Skin epidermis (tissue), 12 donors: ENCODE measurements around the gene ATP11B.

Source experiments
- H3K27ac ChIP-seq, 21 experiments: fragments of 200-600 bp; sonication (generic) in 11 of 21; one replicate each; pipeline ENCODE4 v1.5.0; 2020; ENCODE audit warnings: mild to moderate bottlenecking in 3 of 21, inconsistent platforms in 2 of 21, moderate library complexity in 2 of 21
- H3K4me3 ChIP-seq, 7 experiments: fragments of 200-600 bp; sonication (generic) in 2 of 7; one replicate each; pipeline ENCODE4 v1.5.0; 2020; ENCODE audit warnings: inconsistent platforms in 2 of 7, mild to moderate bottlenecking in 2 of 7, moderate library complexity in 1 of 7

Gene ATP11B

GRCh38 chr3:182792901-182793662 lies at the start of gene ATP11B:
TSS of gene ATP11B (plus strand) at chr3:182793504. CDS start at chr3:182793760, 256 bp downstream.
- H3K4me3 ChIP-seq, result peak within 1 kb of the TSS; percentile 74 to 96 (median 91)
- H3K27ac ChIP-seq, result peak within 1 kb of the TSS; percentile 87 to 98 (median 94)

GRCh38 chr3:182746959-182747358 lies 46.3 kb upstream of the ATP11B start:
- H3K27ac ChIP-seq, result peak overlapping the region in 1 of 21 experiments; percentile 40
- H3K4me3 ChIP-seq, result no peak overlapping the region

GRCh38 chr3:182755308-182755707 lies 38.0 kb upstream of the ATP11B start:
- Histone ChIP-seq H3K27ac (no peak overlapping the region), H3K4me3 (no peak overlapping the region)

- Histone ChIP-seq H3K27ac (no peak overlapping the region), H3K4me3 (no peak overlapping the region)
Measured at GRCh38 chr3:182755712-182756111, 37.6 kb upstream of the ATP11B start.

GRCh38 chr3:182760576-182761164 lies 32.6 kb upstream of the ATP11B start:
- Histone ChIP-seq H3K4me3 (no peak overlapping the region), H3K27ac (no peak overlapping the region)

- Histone ChIP-seq H3K4me3 (no peak overlapping the region), H3K27ac (no peak overlapping the region)
Measured at GRCh38 chr3:182763896-182764295, 29.4 kb upstream of the ATP11B start.

GRCh38 chr3:182765287-182765686 lies 28.0 kb upstream of the ATP11B start:
- Histone ChIP-seq H3K4me3 (no peak overlapping the region), H3K27ac (no peak overlapping the region)

- Histone ChIP-seq H3K4me3 (no peak overlapping the region), H3K27ac (no peak overlapping the region)
Measured at GRCh38 chr3:182766099-182766498, 27.2 kb upstream of the ATP11B start.

GRCh38 chr3:182768413-182768812 lies 24.9 kb upstream of the ATP11B start:
- no peak overlapping the region for H3K27ac ChIP-seq
- H3K4me3 ChIP-seq, result no peak overlapping the region

- Histone ChIP-seq H3K27ac (no peak overlapping the region), H3K4me3 (no peak overlapping the region)
Measured at GRCh38 chr3:182769673-182770072, 23.6 kb upstream of the ATP11B start.

- Histone ChIP-seq H3K4me3 (no peak overlapping the region), H3K27ac (no peak overlapping the region)
Measured at GRCh38 chr3:182782149-182782548, 11.2 kb upstream of the ATP11B start.

- no peak overlapping the region for H3K27ac ChIP-seq
- H3K4me3 ChIP-seq, result no peak overlapping the region
Measured at GRCh38 chr3:182783106-182783505, 10.2 kb upstream of the ATP11B start.

- Histone ChIP-seq H3K4me3 (no peak overlapping the region), H3K27ac (no peak overlapping the region)
Measured at GRCh38 chr3:182784542-182784941, 8.8 kb upstream of the ATP11B start.

GRCh38 chr3:182785142-182785541 lies 8.2 kb upstream of the ATP11B start:
- Histone ChIP-seq H3K27ac (no peak overlapping the region), H3K4me3 (no peak overlapping the region)

- H3K27ac ChIP-seq, result no peak overlapping the region
- H3K4me3 ChIP-seq, result no peak overlapping the region
Measured at GRCh38 chr3:182785756-182786155, 7.5 kb upstream of the ATP11B start.

GRCh38 chr3:182786564-182787196 lies 6.6 kb upstream of the ATP11B start:
- Histone ChIP-seq H3K4me3 (no peak overlapping the region), H3K27ac (no peak overlapping the region)

GRCh38 chr3:182787302-182788036 lies 5.8 kb upstream of the ATP11B start:
- Histone ChIP-seq H3K27ac (no peak overlapping the region), H3K4me3 (no peak overlapping the region)

- no peak overlapping the region for H3K27ac ChIP-seq
- no peak overlapping the region for H3K4me3 ChIP-seq
Measured at GRCh38 chr3:182789371-182789770, 3.9 kb upstream of the ATP11B start.

- no peak overlapping the region for H3K4me3 ChIP-seq
Measured at GRCh38 chr3:182790612-182791011, 2.7 kb upstream of the ATP11B start.

More at GRCh38 chr3:182790612-182791011, 2.7 kb upstream of the ATP11B start:
- no peak overlapping the region for H3K27ac ChIP-seq
